Glutamatergic neuron (in vitro differentiated cells): Measurements from ENCODE around the gene ARSG. TPM values are rescaled to one million over a fixed set of nuclear protein-coding genes. Genes with fewer than 3 reads are reported as not detected.

Source experiments
- DNase-seq: peaks from one replicate; pipeline ENCODE4 v3.0.0; 2022
- H3K27ac Mint-ChIP-seq: one replicate; pipeline ENCODE4 v1.8.0; 2020; ENCODE audit warnings: mild to moderate bottlenecking, mixed read lengths, inconsistent platforms; ENCODE audit not compliant: unreplicated experiment
- H3K27me3 Mint-ChIP-seq: one replicate; pipeline ENCODE4 v1.8.0; 2020; ENCODE audit warnings: mild to moderate bottlenecking, moderate library complexity, mixed read lengths, inconsistent platforms; ENCODE audit not compliant: unreplicated experiment
- H3K36me3 Mint-ChIP-seq: one replicate; pipeline ENCODE4 v1.8.0; 2020; ENCODE audit warnings: mild to moderate bottlenecking, mixed read lengths, inconsistent platforms; ENCODE audit not compliant: unreplicated experiment
- H3K4me1 Mint-ChIP-seq: one replicate; pipeline ENCODE4 v1.8.0; 2020; ENCODE audit warnings: mild to moderate bottlenecking, low read depth, mixed read lengths, inconsistent platforms; ENCODE audit not compliant: unreplicated experiment
- H3K4me3 Mint-ChIP-seq: one replicate; pipeline ENCODE4 v1.8.0; 2020; ENCODE audit warnings: mild to moderate bottlenecking, mixed read lengths, inconsistent platforms; ENCODE audit not compliant: unreplicated experiment
- H3K9me3 Mint-ChIP-seq: one replicate; pipeline ENCODE4 v1.8.0; 2020; ENCODE audit warnings: mild to moderate bottlenecking, moderate library complexity, mixed read lengths, inconsistent platforms; ENCODE audit not compliant: unreplicated experiment
- total RNA-seq: library from RNA; stranded (reverse); fragmentation: NEBNext Ultra II Directional; extraction: Animal tissue kit (Norgen Biotek cat#: 25700); gene quantifications from one replicate; pipeline ENCODE4 v1.2.1, GENCODE V29; 2021; ENCODE audit not compliant: unreplicated experiment
- TF ChIP-seq, protein P1 (sequence below): fragments of 200-600 bp; sonication (generic); IDR thresholded peaks from one replicate; pipeline ENCODE4 v1.5.0; 2021; ENCODE audit not compliant: partially characterized antibody, unreplicated experiment

ARSG gene
- total RNA-seq, 1 donor from 2014 or later: 1.9 TPM

GRCh38 chr17:68417317-68417716, 126.0 kb downstream of the ARSG start:
- Mint-ChIP-seq H3K36me3 (peaks cover 62% of the 10 kb centered on the region), H3K4me3 (no peak overlapping the region), H3K9me3 (peaks cover 51% of the 10 kb centered on the region), H3K27ac (no peak overlapping the region), H3K27me3 (peaks cover 17% of the 10 kb centered on the region), H3K4me1 (no peaks in the 10 kb centered on the region)
- DNase-seq: no peak
- TF ChIP-seq, protein P1, sequence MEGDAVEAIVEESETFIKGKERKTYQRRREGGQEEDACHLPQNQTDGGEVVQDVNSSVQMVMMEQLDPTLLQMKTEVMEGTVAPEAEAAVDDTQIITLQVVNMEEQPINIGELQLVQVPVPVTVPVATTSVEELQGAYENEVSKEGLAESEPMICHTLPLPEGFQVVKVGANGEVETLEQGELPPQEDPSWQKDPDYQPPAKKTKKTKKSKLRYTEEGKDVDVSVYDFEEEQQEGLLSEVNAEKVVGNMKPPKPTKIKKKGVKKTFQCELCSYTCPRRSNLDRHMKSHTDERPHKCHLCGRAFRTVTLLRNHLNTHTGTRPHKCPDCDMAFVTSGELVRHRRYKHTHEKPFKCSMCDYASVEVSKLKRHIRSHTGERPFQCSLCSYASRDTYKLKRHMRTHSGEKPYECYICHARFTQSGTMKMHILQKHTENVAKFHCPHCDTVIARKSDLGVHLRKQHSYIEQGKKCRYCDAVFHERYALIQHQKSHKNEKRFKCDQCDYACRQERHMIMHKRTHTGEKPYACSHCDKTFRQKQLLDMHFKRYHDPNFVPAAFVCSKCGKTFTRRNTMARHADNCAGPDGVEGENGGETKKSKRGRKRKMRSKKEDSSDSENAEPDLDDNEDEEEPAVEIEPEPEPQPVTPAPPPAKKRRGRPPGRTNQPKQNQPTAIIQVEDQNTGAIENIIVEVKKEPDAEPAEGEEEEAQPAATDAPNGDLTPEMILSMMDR: no peak

DNA sequence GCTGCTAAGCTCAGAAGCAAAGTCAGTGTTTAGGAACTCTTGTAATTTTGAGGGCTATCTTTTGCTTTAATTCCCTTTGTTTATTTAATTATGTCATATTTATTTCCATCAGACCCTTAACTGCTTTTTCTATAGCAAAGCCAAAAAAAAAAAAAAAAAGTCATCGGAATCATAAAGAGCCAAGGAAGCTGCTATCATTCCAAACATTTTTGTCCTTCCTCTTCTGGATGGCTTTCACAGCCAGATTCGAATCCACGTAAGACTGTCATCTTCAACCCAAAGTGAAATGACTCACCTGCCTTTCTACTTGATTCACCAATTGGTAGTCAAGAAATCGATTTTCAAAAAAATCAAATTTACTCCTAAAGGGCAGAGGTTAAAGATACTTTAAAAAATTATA, 127.6 kb downstream of the ARSG start:
- Mint-ChIP-seq H3K27ac (no peak overlapping the region), H3K4me3 (no peak overlapping the region), H3K36me3 (peaks cover 61% of the 10 kb centered on the region), H3K9me3 (peaks cover 51% of the 10 kb centered on the region), H3K27me3 (peaks cover 17% of the 10 kb centered on the region), H3K4me1 (no peaks in the 10 kb centered on the region)
- TF ChIP-seq, protein P1: no peak
- no peak for DNase-seq

- Mint-ChIP-seq H3K27me3 (peaks cover 17% of the 10 kb centered on the region), H3K36me3 (peaks cover 50% of the 10 kb centered on the region), H3K27ac (no peak overlapping the region), H3K4me1 (no peaks in the 10 kb centered on the region), H3K4me3 (no peak overlapping the region), H3K9me3 (peaks cover 40% of the 10 kb centered on the region)
- TF ChIP-seq, protein P1: no peak
- no peak for DNase-seq
Measured at GRCh38 chr17:68420065-68420464, 128.8 kb downstream of the ARSG start.

DNA sequence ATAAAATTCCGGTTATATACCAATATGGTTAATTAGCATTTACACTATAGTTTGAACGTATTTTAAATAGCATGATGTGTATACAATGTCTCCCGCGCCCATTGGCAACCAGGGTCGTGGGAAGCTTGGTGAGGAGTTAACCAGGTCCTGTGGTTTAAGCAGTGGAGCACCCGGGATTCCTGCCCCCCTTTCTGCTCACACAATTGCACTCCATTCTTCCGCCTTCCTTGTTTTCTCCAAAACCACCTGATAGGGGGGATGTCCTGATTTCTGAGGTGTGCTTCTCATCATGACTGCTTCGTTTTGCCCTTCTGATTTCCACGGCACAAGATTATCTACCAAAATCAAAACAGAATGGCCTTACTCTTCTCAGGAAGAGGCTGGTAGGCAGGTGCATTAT, 130.2 kb downstream of the ARSG start:
- Mint-ChIP-seq H3K27ac (no peak overlapping the region), H3K36me3 (peaks cover 37% of the 10 kb centered on the region), H3K27me3 (peaks cover 17% of the 10 kb centered on the region), H3K4me1 (no peaks in the 10 kb centered on the region), H3K4me3 (no peak overlapping the region), H3K9me3 (peaks cover 30% of the 10 kb centered on the region)
- TF ChIP-seq, protein P1: no peak
- no peak for DNase-seq

- Mint-ChIP-seq H3K4me1 (no peaks in the 10 kb centered on the region), H3K27ac (no peak overlapping the region)
- TF ChIP-seq, protein P1: no peak
Measured at GRCh38 chr17:68422821-68423220, 131.5 kb downstream of the ARSG start.

More at GRCh38 chr17:68422821-68423220, 131.5 kb downstream of the ARSG start:
- no peak overlapping the region for H3K4me3 Mint-ChIP-seq
- DNase-seq: no peak
- peaks cover 25% of the 10 kb centered on the region for H3K9me3 Mint-ChIP-seq
- peaks cover 16% of the 10 kb centered on the region for H3K27me3 Mint-ChIP-seq
- peaks cover 31% of the 10 kb centered on the region for H3K36me3 Mint-ChIP-seq
